HG03135 (cell line): ENCODE data around the gene WDFY4.

Source experiments
- ATAC-seq: cut with Tn5 transposase; IDR thresholded peaks from one replicate; pipeline ENCODE4 v1.9.1; 2021; ENCODE audit warnings: mild to moderate bottlenecking, moderate library complexity; ENCODE audit not compliant: unreplicated experiment

Gene WDFY4

GRCh38 chr10:48708144-48708543, 23.5 kb downstream of the WDFY4 start:
- ATAC-seq: no peak

- no peak for ATAC-seq
Observed at GRCh38 chr10:48710647-48711275, 26.1 kb downstream of the WDFY4 start.

- ATAC-seq: no peak
Observed at GRCh38 chr10:48711830-48712229, 27.2 kb downstream of the WDFY4 start.

GRCh38 chr10:48714088-48714487, 29.4 kb downstream of the WDFY4 start:
- no peak for ATAC-seq

GRCh38 chr10:48716416-48716815, 31.7 kb downstream of the WDFY4 start:
- ATAC-seq: no peak

- no peak for ATAC-seq
Observed at GRCh38 chr10:48720611-48721010, 35.9 kb downstream of the WDFY4 start.

GRCh38 chr10:48722153-48723145, 37.8 kb downstream of the WDFY4 start:
- no peak for ATAC-seq

- no peak for ATAC-seq
Observed at GRCh38 chr10:48724127-48724526, 39.5 kb downstream of the WDFY4 start.

- ATAC-seq: no peak
Observed at GRCh38 chr10:48725708-48726107, 41.0 kb downstream of the WDFY4 start.

GRCh38 chr10:48727866-48728265, 43.2 kb downstream of the WDFY4 start:
- no peak for ATAC-seq

GRCh38 chr10:48729222-48729621, 44.5 kb downstream of the WDFY4 start:
- ATAC-seq: no peak

GRCh38 chr10:48729941-48730457, 45.3 kb downstream of the WDFY4 start:
- no peak for ATAC-seq

- no peak for ATAC-seq
Observed at GRCh38 chr10:48731141-48731540, 46.5 kb downstream of the WDFY4 start.

GRCh38 chr10:48731654-48732053, 47.0 kb downstream of the WDFY4 start:
- ATAC-seq: no peak

GRCh38 chr10:48733329-48733728, 48.7 kb downstream of the WDFY4 start:
- no peak for ATAC-seq

- ATAC-seq: no peak
Observed at GRCh38 chr10:48735836-48736390, 51.2 kb downstream of the WDFY4 start.

- ATAC-seq: no peak
Observed at GRCh38 chr10:48736596-48736995, 51.9 kb downstream of the WDFY4 start.

- no peak for ATAC-seq
Observed at GRCh38 chr10:48737886-48738285, 53.2 kb downstream of the WDFY4 start.

- no peak for ATAC-seq
Observed at GRCh38 chr10:48739170-48739569, 54.5 kb downstream of the WDFY4 start.

- ATAC-seq: no peak
Observed at GRCh38 chr10:48740015-48740707, 55.5 kb downstream of the WDFY4 start.

- ATAC-seq: no peak
Observed at GRCh38 chr10:48740988-48741387, 56.3 kb downstream of the WDFY4 start.
